Measurements from ENCODE around the gene PSMC3IP. TPM values are rescaled to one million over a fixed set of nuclear protein-coding genes. Genes with fewer than 3 reads are reported as not detected.

The PSMC3IP gene
- total and polyA plus RNA-seq, 2 donors (not counting 3 experiments of a cell fraction or from before 2014, with no cell fraction given) = 5.9 to 19.3 TPM

GRCh38 chr17:42547698-42548069 lies 29.8 kb downstream of the PSMC3IP start:
- intact Hi-C loops (cut with micrococcal nuclease) = no loop called here
- Histone ChIP-seq H3K4me3 (replicated peaks in 1 of 3; ENCODE audit: insufficient read depth in 1 of 3, low read depth in 1 of 3, low read length in 3 of 3) (no peak overlapping the region), H4K20me1 (replicated peaks; ENCODE audit: control insufficient read depth, extremely low read depth, insufficient read depth, low read length) (no peaks in the 10 kb centered on the region), H3K79me2 (ENCODE audit: control insufficient read depth, insufficient read depth, low read length) (no peaks in the 10 kb centered on the region), H3K36me3 (ENCODE audit: control insufficient read depth in 2 of 2, extremely low read depth in 1 of 2, insufficient read depth in 2 of 2, low read length in 2 of 2) (peaks cover 2 to 5% of the 10 kb centered on the region in 2 experiments), H2AFZ (ENCODE audit: low read depth, low read length) (no peak overlapping the region), H3K9me1 (replicated peaks; ENCODE audit: control insufficient read depth, extremely low read depth, insufficient read depth, low read length) (no peaks in the 10 kb centered on the region), H3K27me3 (ENCODE audit: control insufficient read depth in 2 of 2, insufficient read depth in 2 of 2, low read length in 2 of 2) (no peaks in the 10 kb centered on the region), H3K9me3 (replicated peaks; ENCODE audit: control insufficient read depth, insufficient read depth, low read length) (no peaks in the 10 kb centered on the region), H3K27ac (ENCODE audit: insufficient read depth, low read depth, low read length) (no peak overlapping the region), H3K4me2 (ENCODE audit: insufficient read depth, low read length) (peak overlapping the region; percentile 42), H3K4me1 (ENCODE audit: control insufficient read depth, extremely low read depth, insufficient read depth, low read length) (no peaks in the 10 kb centered on the region), H3K9ac (replicated peaks; ENCODE audit: extremely low read depth, insufficient read depth, low read length) (no peak overlapping the region)
- FAIRE-seq = no peak
- no TSS peak for BruUV-seq (replicated peaks)
- ChIA-PET POLR2A (no interaction called here), CTCF (interaction anchor here (0.9 to 1.0 kb wide), 4 partner anchors 11 to 325 kb away, joined by 4 to 5 read pairs (median 4); partner anchors contain the start of gene NAGLU)
- no peak for DNase-seq (ENCODE audit: low read depth, low spot score)
- TF ChIP-seq CTCF (IDR thresholded peaks at IDR 0.05; ENCODE audit: extremely low read depth in 1 of 2, insufficient read depth in 1 of 2, low read depth in 1 of 2, low read length in 2 of 2) (no peak), EZH2 (IDR thresholded peaks at IDR 0.05; ENCODE audit: borderline replicate concordance, low read depth, low read length, severe bottlenecking) (no peak)
- dilution Hi-C loops (cut with MboI; ENCODE audit: extremely low pct_ligation_motif_present, low sequenced_read_pairs) = no loop called here

DNA sequence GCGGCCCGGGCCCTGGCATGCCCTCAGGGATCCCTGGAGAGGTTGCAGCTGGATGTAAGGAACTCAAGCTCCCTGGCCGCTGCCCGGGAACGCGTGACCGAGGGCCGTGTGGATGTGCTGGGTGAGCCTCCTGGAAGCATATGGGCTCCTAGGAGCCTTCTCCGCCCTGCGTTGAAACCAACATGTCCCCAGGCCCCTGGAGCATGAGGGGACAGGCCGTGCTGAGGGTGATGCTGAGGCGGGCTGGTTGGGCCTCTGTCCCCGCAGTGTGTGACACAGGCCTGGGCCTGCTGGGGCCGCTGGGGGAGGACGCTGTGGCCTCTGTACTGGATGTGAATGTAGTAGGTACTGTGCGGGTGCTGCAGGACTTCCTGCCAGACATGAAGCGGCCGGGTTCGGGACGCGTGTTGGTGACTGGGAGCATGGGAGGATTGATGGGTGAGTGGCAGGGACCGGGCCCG lies 30.5 kb downstream of the PSMC3IP start:
- Histone ChIP-seq H3K4me1 (ENCODE audit: control insufficient read depth, extremely low read depth, insufficient read depth, low read length) (no peaks in the 10 kb centered on the region), H4K20me1 (replicated peaks; ENCODE audit: control insufficient read depth, extremely low read depth, insufficient read depth, low read length) (no peaks in the 10 kb centered on the region), H3K36me3 (ENCODE audit: control insufficient read depth in 2 of 2, extremely low read depth in 1 of 2, insufficient read depth in 2 of 2, low read length in 2 of 2) (peaks cover 2 to 5% of the 10 kb centered on the region in 2 experiments), H3K4me2 (ENCODE audit: insufficient read depth, low read length) (no peak overlapping the region), H3K9me1 (replicated peaks; ENCODE audit: control insufficient read depth, extremely low read depth, insufficient read depth, low read length) (no peaks in the 10 kb centered on the region), H3K9ac (replicated peaks; ENCODE audit: extremely low read depth, insufficient read depth, low read length) (no peak overlapping the region), H2AFZ (ENCODE audit: low read depth, low read length) (no peak overlapping the region), H3K9me3 (replicated peaks; ENCODE audit: control insufficient read depth, insufficient read depth, low read length) (no peaks in the 10 kb centered on the region), H3K27me3 (ENCODE audit: control insufficient read depth in 2 of 2, insufficient read depth in 2 of 2, low read length in 2 of 2) (no peaks in the 10 kb centered on the region), H3K27ac (ENCODE audit: insufficient read depth, low read depth, low read length) (no peak overlapping the region), H3K4me3 (replicated peaks in 1 of 3; ENCODE audit: insufficient read depth in 1 of 3, low read depth in 1 of 3, low read length in 3 of 3) (no peak overlapping the region), H3K79me2 (ENCODE audit: control insufficient read depth, insufficient read depth, low read length) (no peaks in the 10 kb centered on the region)
- ChIA-PET CTCF (no interaction called here), POLR2A (no interaction called here)
- no peak for DNase-seq (ENCODE audit: low read depth, low spot score)
- FAIRE-seq = no peak
- no TSS peak for BruUV-seq (replicated peaks)
- TF ChIP-seq POLR2AphosphoS5 (IDR thresholded peaks at IDR 0.05; ENCODE audit: insufficient read depth, low read depth, low read length) = no peak
- no peak for TF ChIP-seq JUN (IDR thresholded peaks at IDR 0.05; ENCODE audit: borderline replicate concordance, insufficient read depth, insufficient read length, low read depth)
- no peak for TF ChIP-seq EZH2 (IDR thresholded peaks at IDR 0.05; ENCODE audit: borderline replicate concordance, low read depth, low read length, severe bottlenecking)
- no peak for TF ChIP-seq MAX (IDR thresholded peaks at IDR 0.05; ENCODE audit: insufficient read depth, insufficient read length)
- TF ChIP-seq MYC (IDR thresholded peaks at IDR 0.05; ENCODE audit: low read depth, low read length) = no peak
- no peak for TF ChIP-seq GATA2 (IDR thresholded peaks at IDR 0.05; ENCODE audit: insufficient read depth, insufficient read length, low read depth, low read length)
- TF ChIP-seq POLR2A (IDR thresholded peaks at IDR 0.05; ENCODE audit: low read depth, low read length) = no peak
- TF ChIP-seq FOS (IDR thresholded peaks at IDR 0.05; ENCODE audit: borderline replicate concordance, insufficient read depth, low read length) = no peak
- TF ChIP-seq CTCF (IDR thresholded peaks at IDR 0.05; ENCODE audit: extremely low read depth in 1 of 2, insufficient read depth in 1 of 2, low read depth in 1 of 2, low read length in 2 of 2) = no peak
- intact Hi-C loops (cut with micrococcal nuclease) = no loop called here
- dilution Hi-C loops (cut with MboI; ENCODE audit: extremely low pct_ligation_motif_present, low sequenced_read_pairs) = no loop called here

Measured in endothelial cell of umbilical vein (primary cell).